Esophagus squamous epithelium (tissue), 4 donors: ENCODE results near the gene PCDHGC4.

Experiments used
- CTCF ChIP-seq, 6 experiments: fragments of 450-650 bp in 4 of 6; fragments of 200-600 bp in 2 of 6; sonication (generic) in 2 of 6; IDR thresholded peaks; one replicate each; pipeline ENCODE4 v1.5.1; 2016 to 2019; ENCODE audit warnings: antibody characterized with exemption in 6 of 6, mild to moderate bottlenecking in 4 of 6, moderate library complexity in 4 of 6
- POLR2A ChIP-seq, 4 donors: fragments of 450-650 bp; IDR thresholded peaks; one replicate each; pipeline ENCODE4 v1.6.1; 2017; ENCODE audit warnings: antibody characterized with exemption in 4 of 4, mild to moderate bottlenecking in 4 of 4, moderate library complexity in 3 of 4

- TF ChIP-seq CTCF (IDR thresholded peaks at IDR 0.05) = no peak
- TF ChIP-seq POLR2A (IDR thresholded peaks at IDR 0.05) = no peak
Measured at GRCh38 chr5:141515946-141516671, 31.3 kb downstream of the PCDHGC4 start.
